H4 (cell line): ENCODE results near the gene VARS2. TPM values are rescaled to one million over a fixed set of nuclear protein-coding genes. Genes with fewer than 3 reads are reported as not detected.

ENCODE experiments used
- DNase-seq: peaks from one replicate; pipeline ENCODE4 v3.0.0-alpha.2; 2015; ENCODE audit warnings: low spot score
- total RNA-seq: library from RNA; depleted of rRNA; stranded (reverse); fragments of >200 nt; shearing (Covaris generic); gene quantifications from 2 replicates; pipeline ENCODE4 v1.2.3, GENCODE V29; 2014

The VARS2 gene
- total RNA-seq, 1 experiment from 2014 or later, result 10.5 TPM

- DNase-seq, result no peak
Measured at GRCh38 chr6:30928677-30929076, 14.6 kb downstream of the VARS2 start.

- no peak for DNase-seq
Measured at GRCh38 chr6:30930506-30930905, 16.5 kb downstream of the VARS2 start.

GRCh38 chr6:30931272-30931671 lies 17.2 kb downstream of the VARS2 start:
- no peak for DNase-seq

- no peak for DNase-seq
Measured at GRCh38 chr6:30931969-30932645, 18.1 kb downstream of the VARS2 start, which contains the start of gene SFTA2. TSS of gene SFTA2 (minus strand) at chr6:30932170. CDS start at chr6:30932096, 74 bp downstream.

- DNase-seq, result no peak
Measured at GRCh38 chr6:30932665-30933365, 18.8 kb downstream of the VARS2 start.

- no peak for DNase-seq
Measured at GRCh38 chr6:30935018-30935417, 21.0 kb downstream of the VARS2 start.

GRCh38 chr6:30937265-30937664 lies 23.2 kb downstream of the VARS2 start:
- DNase-seq, result no peak

- DNase-seq, result no peak
Measured at GRCh38 chr6:30938730-30939129, 24.7 kb downstream of the VARS2 start.

- DNase-seq, result no peak
Measured at GRCh38 chr6:30939473-30939872, 25.4 kb downstream of the VARS2 start.

GRCh38 chr6:30940361-30940986 lies 26.4 kb downstream of the VARS2 start, which contains the start of gene MUCL3:
TSS of gene MUCL3 (plus strand) at chr6:30940973. CDS start at chr6:30941000, 27 bp downstream.
- no peak for DNase-seq

GRCh38 chr6:30942338-30943060 lies 28.5 kb downstream of the VARS2 start:
- DNase-seq, result peak; percentile 85

GRCh38 chr6:30944051-30944450 lies 30.0 kb downstream of the VARS2 start:
- DNase-seq, result no peak

- no peak for DNase-seq
Measured at GRCh38 chr6:30945281-30945680, 31.2 kb downstream of the VARS2 start.

- DNase-seq, result no peak
Measured at GRCh38 chr6:30947231-30947630, 33.2 kb downstream of the VARS2 start.

- DNase-seq, result no peak
Measured at GRCh38 chr6:30948811-30949210, 34.8 kb downstream of the VARS2 start.

- no peak for DNase-seq
Measured at GRCh38 chr6:30951907-30952469, 38.0 kb downstream of the VARS2 start.

GRCh38 chr6:30954631-30955366 lies 40.8 kb downstream of the VARS2 start:
- no peak for DNase-seq

- DNase-seq, result no peak
Measured at GRCh38 chr6:30955367-30956042, 41.5 kb downstream of the VARS2 start.

- no peak for DNase-seq
Measured at GRCh38 chr6:30957716-30958115, 43.7 kb downstream of the VARS2 start.

- DNase-seq, result no peak
Measured at GRCh38 chr6:30960907-30961673, 47.1 kb downstream of the VARS2 start.
